ENCODE data around the gene DOCK11.

Gene DOCK11

GRCh38 chrX:118726887-118727685 lies 231.5 kb downstream of the DOCK11 start, which contains the start of gene IL13RA1:
TSS of gene IL13RA1 (plus strand) at chrX:118727606. CDS start at chrX:118727639, 33 bp downstream.
- CTCF ChIA-PET, result no interaction called here
- 0 out of 2 replicates have a peak, but pooled peaks cover 5% of the 10 kb centered on the region for H3K4me1 ChIP-seq (ENCODE audit: control insufficient read depth, insufficient read depth, low read length)
- H3K36me3 ChIP-seq (ENCODE audit: control insufficient read depth in 2 of 2, insufficient read depth in 1 of 2, low read length in 2 of 2), result no peaks in the 10 kb centered on the region
- peak within 1 kb of the TSS; percentile 55 for H3K4me3 ChIP-seq (ENCODE audit: low read depth, low read length)
- POLR2A ChIA-PET, result no interaction called here
- peak within 1 kb of the TSS; percentile 73 for H3K27ac ChIP-seq (ENCODE audit: extremely low read depth, low read depth, low read length)
- no peaks in the 10 kb centered on the region for H3K9me3 ChIP-seq (ENCODE audit: control insufficient read depth, insufficient read depth, low read depth, low read length)
- TF ChIP-seq ZEB2 (tag by site-specific recombination; IDR thresholded peaks at IDR 0.05) (peak; percentile 36; the same call in 1 of the 2 replicates), ZNF341 (tag by site-specific recombination; IDR thresholded peaks at IDR 0.05; ENCODE audit: low read depth) (peak; percentile 74), ZFP69B (tag by site-specific recombination; IDR thresholded peaks at IDR 0.05) (no peak; the same call in 1 of the 2 replicates), MZF1 (tag by site-specific recombination; IDR thresholded peaks at IDR 0.05; ENCODE audit: borderline replicate concordance) (no peak), ZNF561 (tag by site-specific recombination; IDR thresholded peaks at IDR 0.05; ENCODE audit: borderline replicate concordance) (0 out of 2 replicates have a peak, but pooled peaks have one; percentile 30), ZBTB48 (tag by site-specific recombination; IDR thresholded peaks at IDR 0.05) (peak; percentile 55; the same call in 1 of the 2 replicates), ZSCAN23 (tag by site-specific recombination; IDR thresholded peaks at IDR 0.05) (no peak), ZNF112 (tag by site-specific recombination; IDR thresholded peaks at IDR 0.05) (no peak), ZNF239 (tag by site-specific recombination; IDR thresholded peaks at IDR 0.05) (no peak), ZNF248 (tag by site-specific recombination; IDR thresholded peaks at IDR 0.05) (no peak), HOXA7 (CRISPR knock-in tag; IDR thresholded peaks at IDR 0.05; ENCODE audit: borderline replicate concordance) (no peak), ZNF311 (tag by site-specific recombination; IDR thresholded peaks at IDR 0.05; ENCODE audit: borderline replicate concordance) (no peak), ZNF837 (tag by site-specific recombination; IDR thresholded peaks at IDR 0.05) (no peak), KLF8 (tag by site-specific recombination; IDR thresholded peaks at IDR 0.05) (peak; percentile 54; the same call in 1 of the 2 replicates), ZNF621 (tag by site-specific recombination; IDR thresholded peaks at IDR 0.05) (no peak), ZNF223 (tag by site-specific recombination; IDR thresholded peaks at IDR 0.05) (peak; percentile 88), KLF9 (tag by site-specific recombination; IDR thresholded peaks at IDR 0.05; ENCODE audit: low read depth) (peak; percentile 81), ZNF37A (tag by site-specific recombination; IDR thresholded peaks at IDR 0.05) (no peak), ZNF677 (tag by site-specific recombination; IDR thresholded peaks at IDR 0.05) (no peak), ZNF169 (tag by site-specific recombination; IDR thresholded peaks at IDR 0.05) (no peak), ZNF23 (tag by site-specific recombination; IDR thresholded peaks at IDR 0.05; ENCODE audit: borderline replicate concordance) (no peak), SCRT1 (tag by site-specific recombination; IDR thresholded peaks at IDR 0.05; ENCODE audit: borderline replicate concordance) (no peak), KLF1 (tag by site-specific recombination; IDR thresholded peaks at IDR 0.05) (peak; percentile 55), KLF10 (tag by site-specific recombination; IDR thresholded peaks at IDR 0.05) (peak; percentile 51; the same call in 1 of the 2 replicates), ZBTB1 (tag by site-specific recombination; IDR thresholded peaks at IDR 0.05) (0 out of 2 replicates have a peak, but pooled peaks have one; percentile 32), GLIS1 (tag by site-specific recombination; IDR thresholded peaks at IDR 0.05) (peak; percentile 59; the same call in 1 of the 2 replicates), GLI4 (tag by site-specific recombination; IDR thresholded peaks at IDR 0.05) (no peak), ZNF416 (tag by site-specific recombination; IDR thresholded peaks at IDR 0.05) (no peak)
- TF ChIP-seq, protein P1, sequence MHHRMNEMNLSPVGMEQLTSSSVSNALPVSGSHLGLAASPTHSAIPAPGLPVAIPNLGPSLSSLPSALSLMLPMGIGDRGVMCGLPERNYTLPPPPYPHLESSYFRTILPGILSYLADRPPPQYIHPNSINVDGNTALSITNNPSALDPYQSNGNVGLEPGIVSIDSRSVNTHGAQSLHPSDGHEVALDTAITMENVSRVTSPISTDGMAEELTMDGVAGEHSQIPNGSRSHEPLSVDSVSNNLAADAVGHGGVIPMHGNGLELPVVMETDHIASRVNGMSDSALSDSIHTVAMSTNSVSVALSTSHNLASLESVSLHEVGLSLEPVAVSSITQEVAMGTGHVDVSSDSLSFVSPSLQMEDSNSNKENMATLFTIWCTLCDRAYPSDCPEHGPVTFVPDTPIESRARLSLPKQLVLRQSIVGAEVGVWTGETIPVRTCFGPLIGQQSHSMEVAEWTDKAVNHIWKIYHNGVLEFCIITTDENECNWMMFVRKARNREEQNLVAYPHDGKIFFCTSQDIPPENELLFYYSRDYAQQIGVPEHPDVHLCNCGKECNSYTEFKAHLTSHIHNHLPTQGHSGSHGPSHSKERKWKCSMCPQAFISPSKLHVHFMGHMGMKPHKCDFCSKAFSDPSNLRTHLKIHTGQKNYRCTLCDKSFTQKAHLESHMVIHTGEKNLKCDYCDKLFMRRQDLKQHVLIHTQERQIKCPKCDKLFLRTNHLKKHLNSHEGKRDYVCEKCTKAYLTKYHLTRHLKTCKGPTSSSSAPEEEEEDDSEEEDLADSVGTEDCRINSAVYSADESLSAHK (tag by site-specific recombination; IDR thresholded peaks at IDR 0.05), result no peak
- TF ChIP-seq, protein P2, sequence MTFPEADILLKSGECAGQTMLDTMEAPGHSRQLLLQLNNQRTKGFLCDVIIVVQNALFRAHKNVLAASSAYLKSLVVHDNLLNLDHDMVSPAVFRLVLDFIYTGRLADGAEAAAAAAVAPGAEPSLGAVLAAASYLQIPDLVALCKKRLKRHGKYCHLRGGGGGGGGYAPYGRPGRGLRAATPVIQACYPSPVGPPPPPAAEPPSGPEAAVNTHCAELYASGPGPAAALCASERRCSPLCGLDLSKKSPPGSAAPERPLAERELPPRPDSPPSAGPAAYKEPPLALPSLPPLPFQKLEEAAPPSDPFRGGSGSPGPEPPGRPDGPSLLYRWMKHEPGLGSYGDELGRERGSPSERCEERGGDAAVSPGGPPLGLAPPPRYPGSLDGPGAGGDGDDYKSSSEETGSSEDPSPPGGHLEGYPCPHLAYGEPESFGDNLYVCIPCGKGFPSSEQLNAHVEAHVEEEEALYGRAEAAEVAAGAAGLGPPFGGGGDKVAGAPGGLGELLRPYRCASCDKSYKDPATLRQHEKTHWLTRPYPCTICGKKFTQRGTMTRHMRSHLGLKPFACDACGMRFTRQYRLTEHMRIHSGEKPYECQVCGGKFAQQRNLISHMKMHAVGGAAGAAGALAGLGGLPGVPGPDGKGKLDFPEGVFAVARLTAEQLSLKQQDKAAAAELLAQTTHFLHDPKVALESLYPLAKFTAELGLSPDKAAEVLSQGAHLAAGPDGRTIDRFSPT (tag by site-specific recombination; IDR thresholded peaks at IDR 0.05), result peak; percentile 71; the same call in 1 of the 2 replicates
- TF ChIP-seq, protein P3, sequence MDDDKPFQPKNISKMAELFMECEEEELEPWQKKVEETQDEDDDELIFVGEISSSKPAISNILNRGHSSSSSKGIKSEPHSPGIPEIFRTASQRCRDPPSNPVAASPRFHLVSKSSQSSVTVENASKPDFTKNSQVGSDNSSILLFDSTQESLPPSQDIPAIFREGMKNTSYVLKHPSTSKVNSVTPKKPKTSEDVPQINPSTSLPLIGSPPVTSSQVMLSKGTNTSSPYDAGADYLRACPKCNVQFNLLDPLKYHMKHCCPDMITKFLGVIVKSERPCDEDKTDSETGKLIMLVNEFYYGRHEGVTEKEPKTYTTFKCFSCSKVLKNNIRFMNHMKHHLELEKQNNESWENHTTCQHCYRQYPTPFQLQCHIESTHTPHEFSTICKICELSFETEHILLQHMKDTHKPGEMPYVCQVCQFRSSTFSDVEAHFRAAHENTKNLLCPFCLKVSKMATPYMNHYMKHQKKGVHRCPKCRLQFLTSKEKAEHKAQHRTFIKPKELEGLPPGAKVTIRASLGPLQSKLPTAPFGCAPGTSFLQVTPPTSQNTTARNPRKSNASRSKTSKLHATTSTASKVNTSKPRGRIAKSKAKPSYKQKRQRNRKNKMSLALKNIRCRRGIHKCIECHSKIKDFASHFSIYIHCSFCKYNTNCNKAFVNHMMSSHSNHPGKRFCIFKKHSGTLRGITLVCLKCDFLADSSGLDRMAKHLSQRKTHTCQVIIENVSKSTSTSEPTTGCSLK (tag by site-specific recombination; IDR thresholded peaks at IDR 0.05), result no peak
- TF ChIP-seq, protein P4, sequence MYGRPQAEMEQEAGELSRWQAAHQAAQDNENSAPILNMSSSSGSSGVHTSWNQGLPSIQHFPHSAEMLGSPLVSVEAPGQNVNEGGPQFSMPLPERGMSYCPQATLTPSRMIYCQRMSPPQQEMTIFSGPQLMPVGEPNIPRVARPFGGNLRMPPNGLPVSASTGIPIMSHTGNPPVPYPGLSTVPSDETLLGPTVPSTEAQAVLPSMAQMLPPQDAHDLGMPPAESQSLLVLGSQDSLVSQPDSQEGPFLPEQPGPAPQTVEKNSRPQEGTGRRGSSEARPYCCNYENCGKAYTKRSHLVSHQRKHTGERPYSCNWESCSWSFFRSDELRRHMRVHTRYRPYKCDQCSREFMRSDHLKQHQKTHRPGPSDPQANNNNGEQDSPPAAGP (tag by site-specific recombination; IDR thresholded peaks at IDR 0.05), result no peak

All from HEK293 (cell line).